ENCODE measurements around the gene HLA-DQA1.

HLA-DQA1 gene

GRCh38 chr6:32609731-32610640 lies 27.2 kb upstream of the HLA-DQA1 start:
- TF ChIP-seq FOXP2 (optimal IDR thresholded peaks at IDR 0.05; ENCODE audit: borderline replicate concordance, extremely low read depth, extremely low read length, insufficient read depth) (no peak), SIN3A (IDR thresholded peaks at IDR 0.05; ENCODE audit: borderline replicate concordance, insufficient read depth, low read length) (no peak), POLR2AphosphoS5 (IDR thresholded peaks at IDR 0.05; ENCODE audit: low read depth, low read length) (no peak), TAF1 (IDR thresholded peaks at IDR 0.05; ENCODE audit: borderline replicate concordance, insufficient read depth, low read length) (no peak)
- TF ChIP-seq, protein P1, sequence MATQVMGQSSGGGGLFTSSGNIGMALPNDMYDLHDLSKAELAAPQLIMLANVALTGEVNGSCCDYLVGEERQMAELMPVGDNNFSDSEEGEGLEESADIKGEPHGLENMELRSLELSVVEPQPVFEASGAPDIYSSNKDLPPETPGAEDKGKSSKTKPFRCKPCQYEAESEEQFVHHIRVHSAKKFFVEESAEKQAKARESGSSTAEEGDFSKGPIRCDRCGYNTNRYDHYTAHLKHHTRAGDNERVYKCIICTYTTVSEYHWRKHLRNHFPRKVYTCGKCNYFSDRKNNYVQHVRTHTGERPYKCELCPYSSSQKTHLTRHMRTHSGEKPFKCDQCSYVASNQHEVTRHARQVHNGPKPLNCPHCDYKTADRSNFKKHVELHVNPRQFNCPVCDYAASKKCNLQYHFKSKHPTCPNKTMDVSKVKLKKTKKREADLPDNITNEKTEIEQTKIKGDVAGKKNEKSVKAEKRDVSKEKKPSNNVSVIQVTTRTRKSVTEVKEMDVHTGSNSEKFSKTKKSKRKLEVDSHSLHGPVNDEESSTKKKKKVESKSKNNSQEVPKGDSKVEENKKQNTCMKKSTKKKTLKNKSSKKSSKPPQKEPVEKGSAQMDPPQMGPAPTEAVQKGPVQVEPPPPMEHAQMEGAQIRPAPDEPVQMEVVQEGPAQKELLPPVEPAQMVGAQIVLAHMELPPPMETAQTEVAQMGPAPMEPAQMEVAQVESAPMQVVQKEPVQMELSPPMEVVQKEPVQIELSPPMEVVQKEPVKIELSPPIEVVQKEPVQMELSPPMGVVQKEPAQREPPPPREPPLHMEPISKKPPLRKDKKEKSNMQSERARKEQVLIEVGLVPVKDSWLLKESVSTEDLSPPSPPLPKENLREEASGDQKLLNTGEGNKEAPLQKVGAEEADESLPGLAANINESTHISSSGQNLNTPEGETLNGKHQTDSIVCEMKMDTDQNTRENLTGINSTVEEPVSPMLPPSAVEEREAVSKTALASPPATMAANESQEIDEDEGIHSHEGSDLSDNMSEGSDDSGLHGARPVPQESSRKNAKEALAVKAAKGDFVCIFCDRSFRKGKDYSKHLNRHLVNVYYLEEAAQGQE (IDR thresholded peaks at IDR 0.05; ENCODE audit: insufficient read depth in 1 of 2, low read depth in 2 of 2, low read length in 2 of 2) = no peak

- TF ChIP-seq, protein P1 (IDR thresholded peaks at IDR 0.05; ENCODE audit: insufficient read depth in 1 of 2, low read depth in 2 of 2, low read length in 2 of 2) = no peak
- no peak for TF ChIP-seq FOXP2 (optimal IDR thresholded peaks at IDR 0.05; ENCODE audit: borderline replicate concordance, extremely low read depth, extremely low read length, insufficient read depth)
- TF ChIP-seq TAF1 (IDR thresholded peaks at IDR 0.05; ENCODE audit: borderline replicate concordance, insufficient read depth, low read length) = no peak
- no peak for TF ChIP-seq SIN3A (IDR thresholded peaks at IDR 0.05; ENCODE audit: borderline replicate concordance, insufficient read depth, low read length)
- no peak for TF ChIP-seq POLR2AphosphoS5 (IDR thresholded peaks at IDR 0.05; ENCODE audit: low read depth, low read length)
Observed at GRCh38 chr6:32610682-32611296, 26.4 kb upstream of the HLA-DQA1 start.

GRCh38 chr6:32613475-32613874 lies 23.7 kb upstream of the HLA-DQA1 start:
- TF ChIP-seq POLR2AphosphoS5 (IDR thresholded peaks at IDR 0.05; ENCODE audit: low read depth, low read length) (no peak), FOXP2 (optimal IDR thresholded peaks at IDR 0.05; ENCODE audit: borderline replicate concordance, extremely low read depth, extremely low read length, insufficient read depth) (no peak), SIN3A (IDR thresholded peaks at IDR 0.05; ENCODE audit: borderline replicate concordance, insufficient read depth, low read length) (no peak), TAF1 (IDR thresholded peaks at IDR 0.05; ENCODE audit: borderline replicate concordance, insufficient read depth, low read length) (no peak)
- TF ChIP-seq, protein P1 (IDR thresholded peaks at IDR 0.05; ENCODE audit: insufficient read depth in 1 of 2, low read depth in 2 of 2, low read length in 2 of 2) = no peak

GRCh38 chr6:32614366-32615081 lies 22.7 kb upstream of the HLA-DQA1 start:
- TF ChIP-seq POLR2AphosphoS5 (IDR thresholded peaks at IDR 0.05; ENCODE audit: low read depth, low read length) = no peak
- TF ChIP-seq, protein P1 (IDR thresholded peaks at IDR 0.05; ENCODE audit: insufficient read depth in 1 of 2, low read depth in 2 of 2, low read length in 2 of 2) = no peak
- no peak for TF ChIP-seq FOXP2 (optimal IDR thresholded peaks at IDR 0.05; ENCODE audit: borderline replicate concordance, extremely low read depth, extremely low read length, insufficient read depth)
- TF ChIP-seq TAF1 (IDR thresholded peaks at IDR 0.05; ENCODE audit: borderline replicate concordance, insufficient read depth, low read length) = no peak
- no peak for TF ChIP-seq SIN3A (IDR thresholded peaks at IDR 0.05; ENCODE audit: borderline replicate concordance, insufficient read depth, low read length)

All from PFSK-1 (cell line).